H9 (cell line): ENCODE results near the gene SYNPO2L. TPM values are rescaled to one million over a fixed set of nuclear protein-coding genes. Genes with fewer than 3 reads are reported as not detected.

ENCODE experiments used
- DNase-seq: peaks from one replicate; pipeline ENCODE4 v3.0.0-alpha.2; 2017
- H2AFZ ChIP-seq: one replicate; pipeline ENCODE4 v1.6.1; 2013; ENCODE audit warnings: mild to moderate bottlenecking, low read length, control low read depth, moderate library complexity
- H2AK5ac ChIP-seq: 2 replicates; pipeline ENCODE4 v1.6.1; 2013; ENCODE audit warnings: low read length, control low read depth, mixed read lengths; ENCODE audit not compliant: insufficient read length
- H2BK120ac ChIP-seq: one replicate; pipeline ENCODE4 v1.6.1; 2013; ENCODE audit warnings: low read depth, mild to moderate bottlenecking, low read length, control low read depth, inconsistent platforms; ENCODE audit not compliant: poor library complexity, severe bottlenecking
- H2BK12ac ChIP-seq: 2 replicates; pipeline ENCODE4 v1.6.1; 2013; ENCODE audit warnings: low read length, control low read depth, mixed read lengths, low read depth; ENCODE audit not compliant: insufficient read length
- H2BK15ac ChIP-seq: 2 replicates; pipeline ENCODE4 v1.6.1; 2013; ENCODE audit warnings: low read depth, low read length, control low read depth
- H2BK20ac ChIP-seq: one replicate; pipeline ENCODE4 v1.6.1; 2013; ENCODE audit warnings: low read depth, mild to moderate bottlenecking, low read length, control low read depth, inconsistent platforms; ENCODE audit not compliant: poor library complexity, severe bottlenecking
- H2BK5ac ChIP-seq: 2 replicates; pipeline ENCODE4 v1.6.1; 2013; ENCODE audit warnings: low read length, control low read depth, mixed read lengths; ENCODE audit not compliant: insufficient read length
- H3K14ac ChIP-seq: 2 replicates; pipeline ENCODE4 v1.6.1; 2013; ENCODE audit warnings: low read length, control low read depth; ENCODE audit not compliant: insufficient read depth
- H3K18ac ChIP-seq: 2 replicates; pipeline ENCODE4 v1.6.1; 2013; ENCODE audit warnings: low read depth, mild to moderate bottlenecking, mixed read lengths, low read length, control low read depth; ENCODE audit not compliant: insufficient read length
- H3K23ac ChIP-seq: 2 replicates; pipeline ENCODE4 v1.6.1; 2013; ENCODE audit warnings: low read length, control low read depth, mixed read lengths, low read depth; ENCODE audit not compliant: insufficient read length
- H3K23me2 ChIP-seq: 2 replicates; pipeline ENCODE4 v1.6.1; 2013; ENCODE audit warnings: low read depth, mild to moderate bottlenecking, mixed read lengths, low read length, control low read depth; ENCODE audit not compliant: insufficient read length, poor library complexity, severe bottlenecking
- H3K27ac ChIP-seq: 2 replicates; pipeline ENCODE4 v1.5.1; 2013; ENCODE audit warnings: low read length, control low read depth, mixed read lengths, low read depth; ENCODE audit not compliant: insufficient read length
- H3K27me3 ChIP-seq: 2 replicates; pipeline ENCODE4 v1.6.1; 2013; ENCODE audit warnings: low read length, control low read depth, inconsistent platforms; ENCODE audit not compliant: insufficient read depth
- H3K4ac ChIP-seq: 2 replicates; pipeline ENCODE4 v1.6.1; 2013; ENCODE audit warnings: low read depth, mild to moderate bottlenecking, control low read depth, inconsistent platforms, low read length, moderate library complexity
- H3K4me1 ChIP-seq: 2 replicates; pipeline ENCODE4 v1.6.1; 2013; ENCODE audit warnings: low read length, control low read depth, inconsistent platforms; ENCODE audit not compliant: insufficient read depth
- H3K4me2 ChIP-seq: 2 replicates; pipeline ENCODE4 v1.6.1; 2013; ENCODE audit warnings: low read length, control low read depth, mixed read lengths; ENCODE audit not compliant: insufficient read length, insufficient read depth
- H3K56ac ChIP-seq: 2 replicates; pipeline ENCODE4 v1.6.1; 2013; ENCODE audit warnings: low read depth, mild to moderate bottlenecking, mixed read lengths, low read length, control low read depth; ENCODE audit not compliant: insufficient read length
- H3K79me1 ChIP-seq: 2 replicates; pipeline ENCODE4 v1.6.1; 2013; ENCODE audit warnings: low read depth, mild to moderate bottlenecking, moderate library complexity, low read length, control low read depth, inconsistent platforms; ENCODE audit not compliant: insufficient read depth, poor library complexity, severe bottlenecking
- H3K79me2 ChIP-seq: 2 replicates; pipeline ENCODE4 v1.6.1; 2013; ENCODE audit warnings: low read length, control low read depth, inconsistent platforms; ENCODE audit not compliant: insufficient read depth
- H3K9ac ChIP-seq: 2 replicates; pipeline ENCODE4 v1.6.1; 2013; ENCODE audit warnings: low read length, control low read depth, mixed read lengths; ENCODE audit not compliant: insufficient read length; ENCODE audit errors: extremely low read depth
- H3K9me3 ChIP-seq: one replicate; pipeline ENCODE4 v1.6.1; 2013; ENCODE audit warnings: low read depth, low read length, inconsistent platforms; ENCODE audit not compliant: control insufficient read depth
- H3T11ph ChIP-seq: one replicate; pipeline ENCODE4 v1.6.1; 2013; ENCODE audit warnings: mild to moderate bottlenecking, low read length, control low read depth, inconsistent platforms
- H4K20me1 ChIP-seq: one replicate; pipeline ENCODE4 v1.6.1; 2013; ENCODE audit not compliant: control insufficient read depth, insufficient read length, insufficient read depth
- H4K5ac ChIP-seq: 2 replicates; pipeline ENCODE4 v1.6.1; 2013; ENCODE audit warnings: low read depth, mild to moderate bottlenecking, mixed read lengths, low read length, control low read depth; ENCODE audit not compliant: insufficient read length
- H4K8ac ChIP-seq: replicated peaks from 2 replicates; pipeline ENCODE4 v1.6.1; 2013; ENCODE audit warnings: low read length, control low read depth, mixed read lengths, low read depth; ENCODE audit not compliant: insufficient read length
- H4K91ac ChIP-seq: 2 replicates; pipeline ENCODE4 v1.6.1; 2013; ENCODE audit warnings: low read depth, mild to moderate bottlenecking, moderate library complexity, mixed read lengths, low read length, control low read depth; ENCODE audit not compliant: insufficient read length
- H3K27ac Mint-ChIP-seq, 3 experiments: 2 replicates in 2 of 3; 3 replicates in 1 of 3; pipeline ENCODE4 v1.8.0; 2020 to 2021; ENCODE audit warnings: mixed read lengths in 3 of 3, mild to moderate bottlenecking in 1 of 3, moderate library complexity in 1 of 3
- H3K27me3 Mint-ChIP-seq: 2 replicates; pipeline ENCODE4 v1.8.0; 2021; ENCODE audit warnings: low read depth, mild to moderate bottlenecking, moderate library complexity, mixed read lengths
- H3K36me3 Mint-ChIP-seq, 3 experiments: 2 replicates in 2 of 3; 3 replicates in 1 of 3; pipeline ENCODE4 v1.8.0; 2020 to 2021; ENCODE audit warnings: low read depth in 3 of 3, mixed read lengths in 3 of 3; ENCODE audit not compliant: insufficient read depth in 1 of 3
- H3K4me1 Mint-ChIP-seq, 2 experiments: 2 replicates each; pipeline ENCODE4 v1.8.0; 2020; ENCODE audit warnings: mixed read lengths in 2 of 2
- H3K4me3 Mint-ChIP-seq, 2 experiments: 2 replicates in 1 of 2; 3 replicates in 1 of 2; pipeline ENCODE4 v1.8.0; 2020 to 2021; ENCODE audit warnings: mild to moderate bottlenecking in 2 of 2, mixed read lengths in 2 of 2, moderate library complexity in 1 of 2
- H3K9me3 Mint-ChIP-seq, 2 experiments: 2 replicates in 1 of 2; 3 replicates in 1 of 2; pipeline ENCODE4 v1.8.0; 2020; ENCODE audit warnings: mild to moderate bottlenecking in 2 of 2, mixed read lengths in 2 of 2, moderate library complexity in 1 of 2
- CTCF ChIP-seq: fragments of 200-600 bp; sonication (generic); conservative IDR thresholded peaks from 3 replicates; pipeline ENCODE4 v1.8.0; 2021; ENCODE audit warnings: antibody characterized with exemption, mild to moderate bottlenecking
- WGBS: extraction: QIAGEN DNeasy Blood & Tissue Kit; methylation state at CpG from one replicate; pipeline ENCODE4 v1.1.7; 2013; ENCODE audit warnings: missing lambda C conversion rate, low lambda C conversion rate, mixed read lengths; ENCODE audit not compliant: insufficient read length; ENCODE audit errors: extremely low coverage; 5-methylcytosine and 5-hydroxymethylcytosine counted together
- total RNA-seq: library from RNA; stranded (reverse); gene quantifications from 2 replicates; pipeline ENCODE4 v1.2.1, GENCODE V29; 2021

SYNPO2L gene
- total RNA-seq, 1 experiment from 2014 or later, result 0.11 TPM

DNA sequence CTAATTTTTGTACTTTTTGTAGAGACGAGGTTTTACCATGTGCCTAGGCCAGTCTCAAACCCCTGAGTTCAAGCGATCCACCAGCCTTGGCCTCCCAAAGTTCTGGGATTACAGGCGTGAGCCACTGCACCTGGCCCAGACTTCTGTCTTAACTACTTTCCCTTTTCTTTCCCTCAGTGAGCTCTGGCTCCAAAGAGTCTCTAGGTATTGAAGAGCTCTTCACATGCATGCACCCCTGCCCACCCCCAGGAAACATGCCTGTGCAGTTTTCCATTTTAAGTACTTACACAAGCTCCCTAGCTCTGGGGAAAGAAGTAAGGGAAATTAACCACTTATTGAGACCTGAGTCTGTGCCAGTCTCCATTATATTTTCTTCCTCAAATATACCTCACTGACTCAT lies 16.5 kb downstream of the SYNPO2L start:
- Histone ChIP-seq H2AFZ (no peak overlapping the region), H3K9me3 (no peaks in the 10 kb centered on the region), H2BK15ac (no peak overlapping the region), H3K56ac (no peak overlapping the region), H3K79me2 (no peaks in the 10 kb centered on the region), H3K27me3 (no peaks in the 10 kb centered on the region; the same call in 1 of the 2 replicates), H4K8ac (no peak overlapping the region), H3K23me2 (no peaks in the 10 kb centered on the region), H3K14ac (no peak overlapping the region), H2BK5ac (no peak overlapping the region), H3K4me1 (no peaks in the 10 kb centered on the region), H4K5ac (no peak overlapping the region), H2AK5ac (no peak overlapping the region), H3K9ac (no peak overlapping the region), H2BK120ac (no peak overlapping the region), H3T11ph (no peak overlapping the region), H3K4ac (no peak overlapping the region), H4K20me1 (no peaks in the 10 kb centered on the region), H2BK12ac (no peak overlapping the region), H3K27ac (no peak overlapping the region), H2BK20ac (peak overlapping the region; percentile 11), H3K23ac (no peak overlapping the region), H3K79me1 (no peaks in the 10 kb centered on the region), H4K91ac (no peak overlapping the region), H3K18ac (no peak overlapping the region), H3K4me2 (no peak overlapping the region)
- no peak for TF ChIP-seq CTCF
- DNase-seq, result no peak
- Mint-ChIP-seq H3K27me3 (no peaks in the 10 kb centered on the region; the same call in 1 of the 2 replicates), H3K4me1 (peaks cover 3 to 6% of the 10 kb centered on the region in 2 experiments; a peak in 2 of 4 replicates), H3K36me3 (no peaks in the 10 kb centered on the region), H3K4me3 (no peak overlapping the region), H3K27ac (no peak overlapping the region), H3K9me3 (no peaks in the 10 kb centered on the region)
- WGBS, result no CpG with 5 or more reads among the region's 3 CpGs
